ENCODE data around the gene ARAP1. TPM values are rescaled to one million over a fixed set of nuclear protein-coding genes. Genes with fewer than 3 reads are reported as not detected.
A peak's percentile ranks its signal among the peaks of the same experiment; 100 is the strongest.

ARAP1 gene
- total and polyA plus RNA-seq, 5 experiments from 2014 or later, result 14.7 to 166 (median 40.0) TPM

GRCh38 chr11:72649215-72649976 lies 102.8 kb downstream of the ARAP1 start:
- peak overlapping the region in 1 of 10 donors; percentile 1 for H3K27ac Mint-ChIP-seq
- no peak for ATAC-seq
- no peak for DNase-seq
- peaks cover 0 to 2% (median 0%) of the 10 kb centered on the region in 4 donors for H3K4me1 Mint-ChIP-seq
- peaks cover 0 to 10% (median 1%) of the 10 kb centered on the region in 5 donors for H3K27me3 Mint-ChIP-seq
- no peaks in the 10 kb centered on the region for H3K9me3 Mint-ChIP-seq
- no peak overlapping the region for H3K4me3 Mint-ChIP-seq
- H3K36me3 Mint-ChIP-seq, result no peaks in the 10 kb centered on the region
- POLR2A ChIA-PET, result no interaction called here

GRCh38 chr11:72648384-72649136 lies 103.6 kb downstream of the ARAP1 start:
- peaks cover 1 to 8% (median 6%) of the 10 kb centered on the region in 5 donors for H3K27me3 Mint-ChIP-seq
- H3K36me3 Mint-ChIP-seq, result no peaks in the 10 kb centered on the region
- H3K27ac Mint-ChIP-seq, result no peak overlapping the region
- H3K4me3 Mint-ChIP-seq, result no peak overlapping the region
- H3K4me1 Mint-ChIP-seq, result peaks cover 0 to 2% (median under 1%) of the 10 kb centered on the region in 4 donors
- POLR2A ChIA-PET, result no interaction called here
- H3K9me3 Mint-ChIP-seq, result no peaks in the 10 kb centered on the region
- DNase-seq (no peak), ATAC-seq (no peak)

GRCh38 chr11:72647882-72648281 lies 104.3 kb downstream of the ARAP1 start:
- no peak overlapping the region for H3K4me3 Mint-ChIP-seq
- no peak overlapping the region for H3K27ac Mint-ChIP-seq
- peaks cover under 1 to 6% (median 1%) of the 10 kb centered on the region in 5 donors for H3K27me3 Mint-ChIP-seq
- no peak for ATAC-seq
- H3K36me3 Mint-ChIP-seq, result no peaks in the 10 kb centered on the region
- DNase-seq, result no peak
- POLR2A ChIA-PET, result no interaction called here
- peaks cover 0 to 3% (median 2%) of the 10 kb centered on the region in 4 donors for H3K4me1 Mint-ChIP-seq
- H3K9me3 Mint-ChIP-seq, result no peaks in the 10 kb centered on the region

GRCh38 chr11:72646472-72646871 lies 105.7 kb downstream of the ARAP1 start:
- peak overlapping the region in 1 of 10 donors; percentile 67 for H3K27ac Mint-ChIP-seq
- POLR2A ChIA-PET, result no interaction called here
- peaks cover 0 to 3% (median 2%) of the 10 kb centered on the region in 4 donors for H3K4me1 Mint-ChIP-seq
- ATAC-seq, result no peak
- no peak overlapping the region for H3K4me3 Mint-ChIP-seq
- DNase-seq, result no peak
- no peaks in the 10 kb centered on the region for H3K9me3 Mint-ChIP-seq
- peaks cover 0 to 9% (median 1%) of the 10 kb centered on the region in 5 donors for H3K27me3 Mint-ChIP-seq
- H3K36me3 Mint-ChIP-seq, result no peaks in the 10 kb centered on the region

- no peaks in the 10 kb centered on the region for H3K36me3 Mint-ChIP-seq
- H3K27ac Mint-ChIP-seq, result no peak overlapping the region
- peaks cover 0 to 3% (median 2%) of the 10 kb centered on the region in 4 donors for H3K4me1 Mint-ChIP-seq
- H3K9me3 Mint-ChIP-seq, result no peaks in the 10 kb centered on the region
- peaks cover 0 to 9% (median 1%) of the 10 kb centered on the region in 5 donors for H3K27me3 Mint-ChIP-seq
- peak overlapping the region in 2 of 10 donors; percentile 18 to 20 for H3K4me3 Mint-ChIP-seq
- no peak for DNase-seq
- POLR2A ChIA-PET, result no interaction called here
- ATAC-seq, result no peak
Observed at GRCh38 chr11:72646024-72646423, 106.2 kb downstream of the ARAP1 start.

GRCh38 chr11:72643547-72643946 lies 108.7 kb downstream of the ARAP1 start:
- POLR2A ChIA-PET, result no interaction called here
- peak overlapping the region in 1 of 10 donors; percentile 14 for H3K27ac Mint-ChIP-seq
- H3K27me3 Mint-ChIP-seq, result peaks cover 0 to 9% (median 1%) of the 10 kb centered on the region in 5 donors
- H3K4me3 Mint-ChIP-seq, result peak overlapping the region in 9 of 10 donors; percentile 40 to 79 (median 66)
- ATAC-seq, result no peak
- H3K9me3 Mint-ChIP-seq, result no peaks in the 10 kb centered on the region
- H3K4me1 Mint-ChIP-seq, result peaks cover 0 to 3% (median 2%) of the 10 kb centered on the region in 4 donors
- DNase-seq, result no peak
- H3K36me3 Mint-ChIP-seq, result no peaks in the 10 kb centered on the region

GRCh38 chr11:72642884-72643522 lies 109.2 kb downstream of the ARAP1 start:
- peak; percentile 85 to 90 for ATAC-seq

GRCh38 chr11:72642043-72642883 lies 109.9 kb downstream of the ARAP1 start:
- H3K36me3 Mint-ChIP-seq, result no peaks in the 10 kb centered on the region
- H3K27me3 Mint-ChIP-seq, result peaks cover 4 to 15% (median 6%) of the 10 kb centered on the region in 5 donors
- peak in 2 of 10 donors; percentile 10 to 12 for DNase-seq
- peak overlapping the region in 1 of 10 donors; percentile 31 for H3K27ac Mint-ChIP-seq
- H3K9me3 Mint-ChIP-seq, result no peaks in the 10 kb centered on the region
- POLR2A ChIA-PET, result no interaction called here
- peak; percentile 48 to 69 for ATAC-seq
- H3K4me1 Mint-ChIP-seq, result peaks cover 0 to 4% (median 2%) of the 10 kb centered on the region in 4 donors
- peak overlapping the region in 9 of 10 donors; percentile 41 to 80 (median 73) for H3K4me3 Mint-ChIP-seq

More at GRCh38 chr11:72642884-72643522, 109.2 kb downstream of the ARAP1 start:
- Mint-ChIP-seq H3K36me3 (no peaks in the 10 kb centered on the region), H3K9me3 (no peaks in the 10 kb centered on the region), H3K4me3 (peak overlapping the region in 9 of 10 donors; percentile 43 to 80 (median 74)), H3K27ac (no peak overlapping the region), H3K27me3 (peaks cover 0 to 11% (median 1%) of the 10 kb centered on the region in 5 donors), H3K4me1 (peaks cover 0 to 3% (median 2%) of the 10 kb centered on the region in 4 donors)
- POLR2A ChIA-PET, result no interaction called here
- DNase-seq, result peak; percentile 32 to 76 (median 66)

- no peak for ATAC-seq
- DNase-seq, result peak in 1 of 10 donors; percentile 3
- H3K36me3 Mint-ChIP-seq, result no peaks in the 10 kb centered on the region
- H3K4me3 Mint-ChIP-seq, result peak overlapping the region in 1 of 10 donors; percentile 63
- no peaks in the 10 kb centered on the region for H3K9me3 Mint-ChIP-seq
- peaks cover 6 to 16% (median 11%) of the 10 kb centered on the region in 5 donors for H3K27me3 Mint-ChIP-seq
- H3K4me1 Mint-ChIP-seq, result peaks cover 0 to 4% (median 2%) of the 10 kb centered on the region in 4 donors
- H3K27ac Mint-ChIP-seq, result peak overlapping the region in 1 of 10 donors; percentile 31
- POLR2A ChIA-PET, result no interaction called here
Observed at GRCh38 chr11:72641522-72642042, 110.6 kb downstream of the ARAP1 start.

GRCh38 chr11:72639502-72640375 lies 112.5 kb downstream of the ARAP1 start:
- ATAC-seq (no peak), DNase-seq (no peak)
- peaks cover 0 to 4% (median 2%) of the 10 kb centered on the region in 4 donors for H3K4me1 Mint-ChIP-seq
- H3K36me3 Mint-ChIP-seq, result no peaks in the 10 kb centered on the region
- POLR2A ChIA-PET, result no interaction called here
- H3K4me3 Mint-ChIP-seq, result no peak overlapping the region
- no peak overlapping the region for H3K27ac Mint-ChIP-seq
- peaks cover 8 to 19% (median 11%) of the 10 kb centered on the region in 5 donors for H3K27me3 Mint-ChIP-seq
- no peaks in the 10 kb centered on the region for H3K9me3 Mint-ChIP-seq

GRCh38 chr11:72637926-72638325 lies 114.3 kb downstream of the ARAP1 start:
- POLR2A ChIA-PET, result no interaction called here
- Mint-ChIP-seq H3K27me3 (peaks cover 7 to 22% (median 12%) of the 10 kb centered on the region in 5 donors), H3K27ac (no peak overlapping the region), H3K9me3 (no peaks in the 10 kb centered on the region), H3K36me3 (peaks cover 0 to 1% (median 0%) of the 10 kb centered on the region in 3 donors), H3K4me3 (no peak overlapping the region), H3K4me1 (peaks cover 0 to 3% (median 0%) of the 10 kb centered on the region in 4 donors)
- no peak for ATAC-seq
- no peak for DNase-seq

Measured in naive thymus-derived CD8-positive, alpha-beta T cell (primary cell).